A549 (cell line): Measurements from ENCODE around the gene TLR5.

Source experiments
- CEBPB ChIP-seq, 2 experiments: fragments of >200 bp in 1 of 2; sonication (Bioruptor Twin) in 1 of 2; formaldehyde crosslinking in 1 of 2; IDR thresholded peaks; 2 replicates each; pipeline ENCODE4 v1.6.1; 2012 to 2016
- POLR2A ChIP-seq: IDR thresholded peaks from 2 replicates; pipeline ENCODE4 v1.6.1; 2012; ENCODE audit warnings: mild to moderate bottlenecking, low read length
- ZNF302 ChIP-seq: fragments of 250-450 bp; sonication (Bioruptor Pico); IDR thresholded peaks from 2 replicates; pipeline ENCODE4 v1.9.0; 2021; ENCODE audit warnings: inconsistent platforms, mild to moderate bottlenecking, moderate library complexity
- TF ChIP-seq, protein P1 (sequence below): fragments of >200 bp; sonication (Bioruptor Twin); formaldehyde crosslinking; IDR thresholded peaks from 3 replicates; pipeline ENCODE4 v1.5.1; 2016

DNA sequence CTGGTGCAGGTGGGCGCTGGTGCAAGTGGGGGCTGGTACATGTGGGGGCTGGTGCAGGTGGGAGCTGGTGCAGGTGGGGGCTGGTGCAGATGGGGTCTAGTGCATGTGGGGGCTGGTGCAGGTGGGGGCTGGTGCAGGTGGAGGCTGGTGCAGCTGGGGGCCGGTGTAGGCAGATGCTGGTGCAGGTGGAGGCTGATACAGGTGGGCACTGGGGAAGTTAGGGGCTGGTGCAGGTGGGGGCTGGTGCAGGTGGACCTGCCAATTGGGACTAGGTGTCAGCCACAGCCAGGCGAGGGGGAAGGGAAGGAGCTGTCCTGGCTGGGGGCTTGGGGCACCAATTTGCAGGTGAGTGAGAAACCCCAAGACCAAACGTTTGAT is 46.5 kb upstream of the TLR5 start:
- TF ChIP-seq, protein P1, sequence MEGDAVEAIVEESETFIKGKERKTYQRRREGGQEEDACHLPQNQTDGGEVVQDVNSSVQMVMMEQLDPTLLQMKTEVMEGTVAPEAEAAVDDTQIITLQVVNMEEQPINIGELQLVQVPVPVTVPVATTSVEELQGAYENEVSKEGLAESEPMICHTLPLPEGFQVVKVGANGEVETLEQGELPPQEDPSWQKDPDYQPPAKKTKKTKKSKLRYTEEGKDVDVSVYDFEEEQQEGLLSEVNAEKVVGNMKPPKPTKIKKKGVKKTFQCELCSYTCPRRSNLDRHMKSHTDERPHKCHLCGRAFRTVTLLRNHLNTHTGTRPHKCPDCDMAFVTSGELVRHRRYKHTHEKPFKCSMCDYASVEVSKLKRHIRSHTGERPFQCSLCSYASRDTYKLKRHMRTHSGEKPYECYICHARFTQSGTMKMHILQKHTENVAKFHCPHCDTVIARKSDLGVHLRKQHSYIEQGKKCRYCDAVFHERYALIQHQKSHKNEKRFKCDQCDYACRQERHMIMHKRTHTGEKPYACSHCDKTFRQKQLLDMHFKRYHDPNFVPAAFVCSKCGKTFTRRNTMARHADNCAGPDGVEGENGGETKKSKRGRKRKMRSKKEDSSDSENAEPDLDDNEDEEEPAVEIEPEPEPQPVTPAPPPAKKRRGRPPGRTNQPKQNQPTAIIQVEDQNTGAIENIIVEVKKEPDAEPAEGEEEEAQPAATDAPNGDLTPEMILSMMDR: no peak
- no peak for TF ChIP-seq ZNF302
- no peak for TF ChIP-seq CEBPB (IDR thresholded peaks at IDR 0.05)
- TF ChIP-seq POLR2A: no peak
